HG02938 (cell line): ENCODE measurements around the gene IPP.
A peak's percentile ranks its signal among the peaks of the same experiment; 100 is the strongest.
"Not testable (repeated sequence)": the region's sequence is repeated elsewhere in the genome, so short reads cannot be mapped to it uniquely, and the experiment has no call there.

Experiments
- ATAC-seq: cut with Tn5 transposase; IDR thresholded peaks from one replicate; pipeline ENCODE4 v1.9.1; 2021; ENCODE audit warnings: mild to moderate bottlenecking, moderate library complexity; ENCODE audit not compliant: unreplicated experiment

The IPP gene

DNA sequence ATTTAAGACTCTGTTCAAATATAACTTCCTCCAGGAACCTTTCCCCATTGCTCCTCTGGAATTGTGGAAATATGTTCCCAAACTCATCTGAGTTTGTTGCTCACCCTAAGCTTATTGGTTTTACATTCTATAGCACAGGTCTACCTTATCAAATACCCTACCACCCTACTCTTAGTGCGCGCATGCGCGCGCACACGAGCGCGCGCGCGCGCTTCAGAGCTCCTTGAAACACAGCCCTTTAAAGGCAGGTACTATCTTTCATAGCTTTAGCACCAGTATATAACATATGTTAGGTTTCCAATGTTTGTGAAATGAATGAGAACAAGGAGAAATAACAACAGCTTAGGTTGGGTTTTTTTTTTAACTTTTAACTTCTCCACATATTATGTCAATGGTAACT lies 3.5 kb downstream of the IPP start:
- no peak for ATAC-seq

DNA sequence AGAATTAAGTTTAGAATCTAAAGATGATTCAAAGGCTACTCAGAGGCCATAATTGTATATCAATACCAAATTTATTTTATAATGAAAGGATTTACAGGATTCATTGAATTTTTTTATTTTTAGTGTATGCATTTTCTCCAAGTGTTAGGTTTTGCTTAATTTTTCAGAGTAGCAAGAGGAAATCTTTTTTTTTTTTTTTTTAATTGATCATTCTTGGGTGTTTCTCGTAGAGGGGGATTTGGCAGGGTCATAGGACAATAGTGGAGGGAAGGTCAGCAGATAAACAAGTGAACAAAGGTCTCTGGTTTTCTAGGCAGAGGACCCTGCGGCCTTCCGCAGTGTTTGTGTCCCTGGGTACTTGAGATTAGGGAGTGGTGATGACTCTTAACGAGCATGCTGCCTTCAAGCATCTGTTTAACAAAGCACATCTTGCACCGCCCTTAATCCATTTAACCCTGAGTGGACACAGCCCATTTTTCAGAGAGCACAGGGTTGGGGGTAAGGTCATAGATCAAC lies 10.8 kb downstream of the IPP start:
- ATAC-seq = not testable (repeated sequence)

DNA sequence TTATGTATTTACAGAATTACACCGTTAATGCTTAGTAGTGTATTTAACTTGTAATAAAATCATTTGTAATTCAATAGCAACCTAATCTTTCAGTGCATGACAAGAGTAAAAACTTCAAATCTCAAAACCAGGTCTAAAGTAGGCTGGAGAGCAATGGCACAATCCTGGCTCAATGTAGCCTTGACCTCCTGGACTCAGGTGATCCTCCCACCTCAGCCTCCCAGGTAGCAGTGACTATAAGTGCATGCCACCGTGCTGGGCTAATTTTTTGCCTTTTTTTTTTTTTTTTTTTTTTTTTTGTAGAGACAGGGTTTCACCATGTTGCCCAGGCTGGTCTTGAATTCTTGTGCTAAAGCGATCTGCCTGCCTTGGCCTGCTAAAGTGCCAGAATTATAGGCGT lies 11.3 kb downstream of the IPP start:
- no peak for ATAC-seq

DNA sequence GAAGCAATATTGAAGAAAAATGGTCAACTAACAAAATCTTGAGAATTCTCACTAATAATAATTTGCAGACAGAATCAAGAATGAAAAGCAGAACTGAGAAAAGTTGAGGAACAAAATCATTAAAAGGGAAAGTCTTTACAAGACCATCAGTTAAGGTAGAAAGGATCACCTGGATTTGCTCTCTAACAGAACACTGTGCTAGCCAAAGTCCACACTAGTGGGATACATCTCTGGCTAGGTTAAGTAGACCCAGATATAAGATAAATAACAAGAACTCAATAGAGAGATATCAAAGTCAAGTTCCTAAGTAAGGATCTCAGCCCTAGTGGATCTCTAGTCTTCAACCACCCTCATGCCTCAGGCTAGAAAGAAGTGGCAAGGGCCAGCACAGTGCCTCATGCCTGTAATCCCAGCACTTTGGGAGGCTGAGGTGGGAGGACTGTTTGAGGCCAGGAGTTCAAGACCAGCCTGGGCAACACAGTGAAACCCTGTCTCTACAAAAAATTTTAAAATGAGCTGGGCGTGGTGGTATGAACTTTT lies 19.6 kb downstream of the IPP start:
- ATAC-seq = no peak

DNA sequence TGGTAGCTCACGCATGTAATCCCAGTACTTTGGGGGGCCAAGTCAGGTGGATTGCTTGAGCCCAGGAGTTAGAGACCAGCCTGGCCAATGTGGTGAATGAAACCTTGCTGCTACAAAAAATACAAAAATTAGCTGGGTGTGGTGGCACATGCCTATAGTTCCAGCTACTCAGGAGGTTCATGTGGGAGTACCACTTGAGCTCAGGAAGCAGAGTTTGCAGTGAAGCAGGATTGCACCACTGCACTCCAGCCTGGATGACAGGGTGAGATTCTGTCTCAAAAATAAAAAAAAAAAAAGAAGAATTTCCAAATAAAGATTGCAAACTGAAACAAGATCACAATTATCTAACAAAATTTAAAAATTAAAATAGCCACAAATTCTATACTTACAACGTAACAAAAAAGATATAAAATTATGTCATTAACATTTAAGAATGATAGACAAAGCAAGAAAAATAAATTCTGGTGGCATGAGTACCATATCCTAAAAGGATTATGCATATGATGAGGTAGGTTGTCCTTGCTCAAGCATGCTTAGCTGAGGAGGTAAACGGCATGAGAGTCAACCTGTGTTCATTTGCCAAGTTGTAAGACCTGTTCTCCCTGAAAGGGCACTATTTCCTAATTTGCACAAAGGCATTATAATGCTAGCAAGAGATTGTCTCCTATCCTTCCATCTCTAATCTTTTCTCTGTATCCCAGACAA lies 20.2 kb downstream of the IPP start:
- no peak for ATAC-seq

DNA sequence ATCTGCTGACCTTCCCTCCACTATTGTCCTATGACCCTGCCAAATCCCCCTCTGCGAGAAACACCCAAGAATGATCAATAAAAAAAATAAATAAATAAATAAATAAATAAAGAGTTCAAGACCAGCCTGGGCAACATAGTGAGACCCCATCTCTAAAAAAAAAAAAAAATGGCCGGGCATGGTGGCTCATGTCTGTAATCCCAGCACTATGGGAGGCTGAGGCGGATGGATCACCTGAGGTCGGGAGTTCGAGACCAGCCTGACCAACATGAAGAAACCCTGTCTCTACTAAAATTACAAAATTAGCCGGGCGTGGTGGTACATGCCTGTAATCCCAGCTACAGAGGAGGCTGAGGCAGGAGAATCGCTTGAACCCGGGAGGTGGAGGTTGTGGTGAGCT lies 24.4 kb downstream of the IPP start:
- not testable (repeated sequence) for ATAC-seq

DNA sequence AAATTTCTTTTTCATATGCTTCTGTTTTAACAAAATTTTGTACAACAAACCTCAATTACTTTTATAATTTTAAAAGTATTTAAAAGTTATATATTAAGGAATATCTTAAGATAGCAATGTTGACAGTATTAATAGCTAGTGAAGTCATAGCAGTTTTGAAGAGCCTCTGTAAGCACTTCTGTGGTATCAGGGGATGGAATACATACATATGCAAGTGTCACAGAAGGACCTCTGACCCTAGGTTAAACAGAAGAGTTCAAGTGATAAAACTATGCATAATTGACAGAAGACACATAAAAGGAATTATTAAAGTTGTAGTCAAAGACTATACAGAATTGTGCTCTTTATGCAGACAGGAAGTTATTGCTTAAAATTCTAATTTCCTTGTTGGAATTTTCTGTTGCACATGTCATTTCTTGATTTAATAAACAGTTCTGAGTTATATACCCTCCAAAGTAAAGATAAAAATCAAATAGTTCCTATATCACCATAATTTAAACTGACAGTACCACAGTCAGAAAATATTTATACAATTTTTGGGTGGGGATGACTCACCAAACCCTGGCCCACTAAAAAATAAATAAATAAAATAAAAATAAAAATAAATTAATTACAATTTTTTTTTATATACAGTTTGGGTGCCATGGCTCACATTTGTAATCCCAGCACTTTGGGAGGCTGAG lies 27.1 kb downstream of the IPP start:
- no peak for ATAC-seq

DNA sequence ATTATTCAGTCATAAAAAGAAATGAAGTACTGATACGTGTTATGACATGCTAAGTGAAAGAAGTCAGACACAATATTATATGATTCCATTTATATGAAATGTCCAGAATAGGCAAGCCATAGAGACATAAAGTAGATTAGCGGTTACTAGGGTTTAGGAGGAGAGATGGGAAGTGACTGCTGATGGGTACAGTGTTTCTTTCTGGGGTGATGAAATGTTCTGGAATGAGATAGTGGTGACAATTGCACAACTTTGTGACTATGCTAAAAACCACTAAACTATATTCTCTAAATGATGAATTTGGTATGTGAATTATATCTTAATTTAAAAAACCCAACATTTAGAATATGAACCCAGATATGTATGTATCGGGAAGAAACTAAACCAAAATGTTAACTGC lies 27.6 kb downstream of the IPP start:
- no peak for ATAC-seq

DNA sequence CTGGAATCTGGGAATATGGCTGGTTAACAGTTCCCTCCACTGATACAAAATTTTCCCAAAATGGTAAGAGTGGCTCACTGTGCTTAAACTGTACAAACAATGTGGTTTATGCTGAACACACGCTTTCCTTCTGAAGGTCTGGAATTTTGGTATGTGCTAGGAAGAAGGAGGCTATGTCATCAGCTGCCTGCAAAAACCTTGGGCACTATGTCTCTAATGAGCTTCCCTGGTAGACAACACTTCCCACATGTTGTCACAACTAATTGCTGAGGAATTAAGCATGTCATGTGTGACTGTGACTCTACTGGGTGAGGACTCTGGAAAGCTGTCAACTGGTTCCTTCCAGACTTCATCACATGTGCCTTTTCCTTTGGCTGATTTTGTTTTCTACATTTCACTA lies 29.2 kb downstream of the IPP start:
- ATAC-seq = no peak

DNA sequence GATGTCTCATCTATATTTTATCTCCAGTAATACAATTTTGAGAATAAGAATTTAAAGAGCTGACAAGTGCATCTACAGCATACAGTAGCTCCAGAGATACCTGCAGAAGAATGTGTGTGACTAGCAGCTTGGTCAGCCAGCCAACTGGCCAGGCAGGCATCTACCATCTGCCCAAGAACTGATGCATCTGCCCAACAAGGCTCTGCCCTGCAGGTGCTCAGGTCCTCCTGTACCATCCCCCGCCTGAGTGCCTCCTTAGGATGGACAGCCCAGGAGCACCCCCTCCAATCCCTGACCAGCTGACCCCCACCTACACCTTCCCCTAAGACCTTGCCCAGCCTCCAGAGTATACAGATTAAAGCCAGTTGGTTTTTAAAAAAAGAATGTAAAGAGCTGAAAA lies 32.2 kb downstream of the IPP start:
- ATAC-seq = no peak

DNA sequence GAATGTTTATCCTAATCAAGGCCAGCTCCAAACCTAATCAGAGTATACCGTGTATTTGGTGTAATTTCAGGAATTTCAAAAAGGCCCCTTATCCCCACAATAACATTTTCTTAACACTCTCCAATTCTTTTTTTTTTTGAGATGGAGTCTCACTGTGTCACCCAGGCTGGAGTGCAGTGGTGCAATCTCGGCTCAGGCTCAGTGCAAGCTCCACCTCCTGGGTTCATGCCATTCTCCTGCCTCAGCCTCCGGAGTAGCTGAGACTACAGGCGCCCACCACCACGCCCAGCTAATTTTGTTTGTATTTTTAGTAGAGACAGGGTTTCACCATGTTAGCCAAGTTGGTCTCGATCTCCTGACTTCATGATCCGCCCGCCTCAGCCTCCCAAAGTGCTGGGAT lies 33.1 kb downstream of the IPP start:
- ATAC-seq = not testable (repeated sequence)

DNA sequence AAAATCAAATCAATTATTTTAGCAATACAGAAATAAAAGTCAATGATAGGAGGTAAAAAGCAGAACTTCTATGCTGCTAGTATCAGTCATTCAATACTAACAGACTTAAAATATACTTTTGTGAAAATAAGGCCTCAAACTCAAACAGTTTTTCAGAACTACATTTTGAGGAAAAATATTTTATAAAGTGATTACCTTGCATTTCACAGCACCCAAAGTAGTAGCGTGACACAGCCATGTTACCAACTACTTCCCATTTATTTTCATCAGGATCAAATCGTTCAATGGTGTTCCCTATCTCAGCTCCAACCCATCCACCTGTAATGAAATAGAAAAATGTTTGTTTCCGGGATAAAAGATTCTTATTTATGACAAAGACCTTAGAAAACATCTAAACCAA lies 33.8 kb downstream of the IPP start:
- no peak for ATAC-seq

DNA sequence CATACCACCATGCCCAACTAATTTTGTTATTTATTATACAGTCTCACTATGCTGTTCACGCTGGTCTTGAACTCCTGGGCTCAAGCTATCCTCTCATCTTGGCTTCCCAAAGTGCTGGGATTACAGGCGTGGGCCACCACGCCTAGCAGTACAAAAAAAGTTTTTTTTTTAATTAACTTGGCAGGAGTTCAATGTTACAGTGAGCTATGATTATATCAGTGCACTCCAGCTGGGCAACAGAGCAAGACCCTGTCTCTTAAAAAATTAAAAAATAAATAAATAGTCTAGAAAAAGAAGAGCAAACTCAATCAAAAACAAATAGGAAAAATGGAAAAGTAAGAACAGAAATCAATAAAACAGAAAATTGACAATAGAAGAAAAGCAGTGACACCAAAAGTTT lies 36.7 kb downstream of the IPP start:
- no peak for ATAC-seq

DNA sequence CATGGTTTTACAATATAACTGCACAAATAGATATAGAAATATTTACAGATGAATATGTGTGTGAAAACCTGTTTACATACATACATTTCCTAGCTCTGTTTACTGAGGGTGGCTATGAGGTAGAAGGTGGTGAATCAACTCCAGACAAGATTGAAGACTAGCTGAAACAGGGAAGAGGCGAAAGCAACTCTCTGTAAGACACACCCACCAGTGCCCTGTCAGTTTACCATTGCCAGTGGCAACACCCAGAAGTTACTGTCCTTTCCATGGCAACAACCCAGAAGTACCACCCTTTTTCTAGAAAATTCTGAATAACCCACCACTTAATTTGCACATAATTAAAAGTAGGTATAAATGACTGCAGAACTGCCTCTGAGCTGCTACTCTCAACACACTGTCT lies 45.8 kb downstream of the IPP start:
- no peak for ATAC-seq

DNA sequence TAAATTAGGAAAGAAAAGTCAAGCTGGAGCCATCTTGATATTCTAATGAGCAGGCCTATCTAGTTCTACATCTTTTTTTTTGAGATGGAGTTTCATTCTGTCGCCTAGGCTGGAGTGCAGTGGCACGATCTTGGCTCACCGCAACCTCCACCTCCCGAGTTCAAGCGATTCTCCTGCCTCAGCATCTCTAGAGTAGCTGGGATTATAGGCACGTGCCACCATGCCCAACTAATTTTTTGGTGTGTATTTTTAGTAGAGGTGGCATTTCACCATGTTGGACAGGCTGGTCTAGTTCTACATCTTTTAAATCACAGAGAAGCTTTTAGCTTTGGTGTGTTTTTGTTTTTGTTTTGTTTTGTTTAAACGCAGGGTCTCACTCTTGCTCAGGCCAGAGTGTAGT lies 55.6 kb downstream of the IPP start:
- ATAC-seq = no peak

DNA sequence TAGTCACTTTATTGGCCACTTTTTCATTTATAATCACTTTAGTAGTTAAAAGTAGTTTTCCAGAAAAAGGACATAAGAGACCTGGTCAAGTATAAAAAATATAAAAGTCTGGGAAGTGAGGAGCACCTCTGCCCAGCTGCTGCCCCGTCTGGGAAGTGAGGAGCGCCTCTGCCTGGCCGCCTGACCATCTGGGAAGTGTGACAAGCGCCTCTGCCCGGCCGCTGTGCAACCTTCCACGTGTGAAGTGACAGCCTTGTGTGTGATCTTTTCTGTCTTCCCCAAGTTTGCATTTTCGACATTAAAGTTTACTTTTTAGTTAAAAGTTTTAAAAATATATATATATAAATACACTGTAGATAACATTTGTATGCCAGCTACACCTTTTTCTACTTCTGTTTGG lies 56.6 kb downstream of the IPP start:
- ATAC-seq = not testable (repeated sequence)

DNA sequence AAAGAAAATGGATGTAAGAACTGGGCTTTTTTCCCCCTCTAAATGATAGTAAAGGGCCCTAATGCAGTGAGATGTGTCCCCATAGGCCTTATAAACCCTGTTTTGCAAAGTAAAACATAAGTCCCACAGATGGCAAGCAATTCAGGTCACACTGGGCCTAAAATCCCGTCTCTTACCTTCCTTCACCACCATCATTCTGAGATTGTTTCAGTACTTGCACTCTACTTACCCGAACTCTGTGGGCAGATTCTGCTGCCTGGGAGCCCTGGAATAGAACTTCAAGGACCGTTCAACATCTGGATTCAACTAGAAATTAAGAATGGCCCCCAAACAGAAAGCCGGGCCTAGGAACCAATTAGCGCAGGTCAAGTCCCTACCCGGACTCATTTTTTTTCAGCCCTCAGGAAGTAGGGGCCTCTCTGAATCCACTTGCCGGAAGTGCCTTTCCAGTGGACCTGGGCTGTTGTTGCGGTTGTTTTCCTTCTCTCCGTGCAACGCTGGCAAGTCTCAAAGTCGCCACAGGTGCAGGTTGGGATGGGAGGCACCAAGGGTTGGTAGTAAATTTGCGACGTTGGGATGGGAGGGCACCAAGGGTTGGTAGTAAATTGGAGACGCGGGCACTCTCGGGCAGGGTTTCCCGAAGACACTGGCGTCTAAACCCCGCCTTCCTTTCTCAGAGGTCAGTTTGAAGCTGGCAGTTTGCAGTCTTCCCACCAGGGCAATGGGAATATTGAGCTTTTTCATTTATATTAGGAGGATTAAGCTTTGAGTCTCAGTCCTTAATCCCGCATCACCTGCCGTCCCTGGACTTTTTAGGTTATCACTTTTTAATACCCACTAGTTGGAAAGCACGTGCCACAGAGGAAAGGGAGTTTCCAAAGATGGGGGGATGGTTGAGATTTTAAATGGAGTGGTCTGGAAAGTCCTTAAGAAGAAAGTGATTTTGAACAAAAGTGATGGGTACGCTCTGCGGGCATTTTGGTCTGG lies 62.4 kb downstream of the IPP start, which contains the start of gene TMEM69:
TSS of gene TMEM69 (plus strand) at position 428 of the 987 bp plus-strand sequence. CDS start 2,888 bp downstream, outside the sequence.
- ATAC-seq = no peak

DNA sequence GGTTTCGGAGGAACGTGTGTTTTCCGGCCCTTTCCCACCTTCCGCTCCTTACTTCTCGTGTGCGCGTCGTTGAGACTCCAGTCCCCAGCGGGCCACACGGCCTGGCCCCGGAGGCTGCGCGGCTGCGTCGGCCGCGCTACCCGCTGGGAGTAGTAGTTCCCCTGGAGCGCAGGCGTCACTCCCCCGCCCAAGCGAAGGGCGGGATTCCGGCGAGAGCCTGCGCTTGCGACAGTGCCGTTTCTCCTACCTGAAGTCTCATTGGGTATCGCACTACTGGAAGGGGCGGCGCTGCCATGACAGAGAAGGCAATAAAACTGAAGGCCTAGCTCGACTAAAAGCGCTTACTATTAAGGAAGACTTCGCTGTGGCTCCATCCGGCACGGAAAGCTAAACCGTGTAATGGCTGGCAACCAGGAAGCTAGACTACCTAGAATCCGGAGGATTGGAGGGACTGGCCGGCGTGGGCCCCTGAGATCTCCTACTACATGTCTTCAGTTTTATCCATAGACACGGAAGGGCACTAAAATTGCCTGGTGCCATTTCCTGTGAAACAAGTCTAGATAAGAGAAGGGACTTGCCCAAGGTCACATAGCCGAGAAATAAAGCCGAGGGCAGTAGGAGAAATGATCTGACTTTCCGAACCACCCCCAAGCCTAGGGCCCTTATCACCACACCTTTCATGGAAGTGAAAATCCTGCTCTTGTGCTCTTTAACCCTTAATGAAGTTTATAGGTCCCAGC lies 63.3 kb downstream of the IPP start:
- ATAC-seq = peak; percentile 72

DNA sequence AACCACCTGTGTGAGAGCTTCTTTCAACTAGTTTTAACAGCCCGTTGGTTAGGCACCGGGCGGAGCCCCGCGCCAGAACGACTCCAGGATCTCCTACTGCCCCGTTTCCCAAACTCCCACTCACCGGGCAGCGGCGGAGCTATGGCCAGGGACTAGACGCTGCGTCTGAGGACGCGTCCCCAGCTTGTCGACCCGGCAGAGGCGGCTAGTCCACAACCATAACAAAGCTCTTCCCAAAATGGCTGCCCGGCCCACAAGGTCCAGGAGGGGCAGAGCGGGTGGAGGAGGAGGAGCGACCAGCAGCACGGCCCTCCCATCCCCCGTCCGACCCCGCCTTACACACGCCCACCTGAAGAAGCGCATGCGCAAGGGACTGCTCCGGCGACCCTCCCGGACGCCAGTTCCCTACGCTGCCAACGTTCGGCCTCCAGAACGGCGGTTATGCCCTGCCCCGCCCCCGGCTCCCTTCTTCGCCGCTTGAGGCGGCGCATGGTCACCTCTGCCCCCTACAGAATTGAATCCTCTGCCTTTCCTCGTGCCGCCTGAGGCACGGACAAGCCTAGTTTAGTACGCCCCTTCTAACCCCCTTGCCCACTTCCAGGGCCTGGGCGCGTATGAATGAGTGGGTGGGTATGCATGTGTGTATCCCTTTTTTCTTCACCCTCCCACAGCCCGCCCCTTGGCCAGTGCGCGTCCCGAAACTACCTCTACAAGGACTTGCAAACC lies 64.0 kb downstream of the IPP start, which contains the start of gene GPBP1L1:
TSS of gene GPBP1L1 (minus strand) at position 246 of the 726 bp plus-strand sequence. CDS start 27,446 bp downstream, outside the sequence.
- peak; percentile 47 for ATAC-seq

DNA sequence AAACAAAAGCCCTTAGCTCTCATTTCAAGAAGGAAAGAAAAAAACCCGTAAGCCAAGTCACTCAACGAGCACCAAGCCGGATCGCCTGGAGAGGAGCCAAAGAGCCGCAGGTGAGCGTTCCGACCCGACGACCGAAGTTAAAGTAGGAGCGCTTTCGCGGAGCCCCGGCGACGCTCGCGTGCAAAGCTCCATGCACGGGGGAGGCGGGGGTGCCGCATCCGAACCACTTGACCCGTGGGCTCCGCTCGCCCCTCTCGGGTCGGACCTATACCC lies 64.5 kb downstream of the IPP start:
- peak; percentile 16 for ATAC-seq
